ENCODE data around the gene TNFRSF13B.

TNFRSF13B gene

GRCh38 chr17:16933317-16934132, 38.4 kb downstream of the TNFRSF13B start:
- no peak overlapping the region for H3K4me3 ChIP-seq (ENCODE audit: low read depth, low read length)
- no peak for TF ChIP-seq CTCF (IDR thresholded peaks at IDR 0.05; ENCODE audit: insufficient read depth, low read depth, low read length, missing control alignments)
- DNase-seq (ENCODE audit: low read depth): no peak

GRCh38 chr17:16932611-16933010, 39.3 kb downstream of the TNFRSF13B start:
- no peak for TF ChIP-seq CTCF (IDR thresholded peaks at IDR 0.05; ENCODE audit: insufficient read depth, low read depth, low read length, missing control alignments)
- no peak for DNase-seq (ENCODE audit: low read depth)
- no peak overlapping the region for H3K4me3 ChIP-seq (ENCODE audit: low read depth, low read length)

GRCh38 chr17:16932156-16932555, 39.8 kb downstream of the TNFRSF13B start:
- H3K4me3 ChIP-seq (ENCODE audit: low read depth, low read length): no peak overlapping the region
- DNase-seq (ENCODE audit: low read depth): no peak
- TF ChIP-seq CTCF (IDR thresholded peaks at IDR 0.05; ENCODE audit: insufficient read depth, low read depth, low read length, missing control alignments): no peak

- DNase-seq (ENCODE audit: low read depth): no peak
- no peak overlapping the region for H3K4me3 ChIP-seq (ENCODE audit: low read depth, low read length)
- no peak for TF ChIP-seq CTCF (IDR thresholded peaks at IDR 0.05; ENCODE audit: insufficient read depth, low read depth, low read length, missing control alignments)
These were observed 40.4 kb downstream of the TNFRSF13B start for GRCh38 chr17:16931318-16932060.

- no peak for TF ChIP-seq CTCF (IDR thresholded peaks at IDR 0.05; ENCODE audit: insufficient read depth, low read depth, low read length, missing control alignments)
- no peak for DNase-seq (ENCODE audit: low read depth)
- H3K4me3 ChIP-seq (ENCODE audit: low read depth, low read length): no peak overlapping the region
These were observed 41.2 kb downstream of the TNFRSF13B start for GRCh38 chr17:16930571-16931317.

GRCh38 chr17:16929757-16930520, 42.0 kb downstream of the TNFRSF13B start:
- TF ChIP-seq CTCF (IDR thresholded peaks at IDR 0.05; ENCODE audit: insufficient read depth, low read depth, low read length, missing control alignments): no peak
- no peak for DNase-seq (ENCODE audit: low read depth)
- no peak overlapping the region for H3K4me3 ChIP-seq (ENCODE audit: low read depth, low read length)

Data from GM12865 (cell line).